MCF 10A (cell line): ENCODE measurements around the gene AGRP. TPM values are rescaled to one million over a fixed set of nuclear protein-coding genes. Genes with fewer than 3 reads are reported as not detected.

Source experiments
- BruUV-seq: library from RNA; stranded (reverse); fragments of 400-500 nt; replicated peaks from 2 replicates; lab custom pipeline; 2021; lab: Mats Ljungman, UMichigan
- CTCF ChIA-PET: fragments of 300-600 bp; sonication (Branson Sonifier 250); formaldehyde crosslinking; extraction: SDS; loops from one replicate; lab custom pipeline; 2021; ENCODE audit warnings: antibody characterized with exemption, inconsistent platforms; lab: Yijun Ruan, JAX
- POLR2A ChIA-PET: fragments of 300-600, 350-650 bp; sonication (Branson Sonifier 250); formaldehyde crosslinking; extraction: SDS; loops from one replicate; lab custom pipeline; 2020; ENCODE audit warnings: antibody characterized with exemption, inconsistent platforms; lab: Yijun Ruan, JAX
- DNase-seq: peaks from one replicate; pipeline ENCODE4 v3.0.0-alpha.2; 2018; ENCODE audit not compliant: unreplicated experiment
- H3K27ac Mint-ChIP-seq: one replicate; pipeline ENCODE4 v1.8.0; 2022; ENCODE audit warnings: mild to moderate bottlenecking, low read depth, mixed read lengths; ENCODE audit not compliant: unreplicated experiment
- H3K27me3 Mint-ChIP-seq: one replicate; pipeline ENCODE4 v1.8.0; 2022; ENCODE audit warnings: mixed read lengths; ENCODE audit not compliant: insufficient read depth, unreplicated experiment
- H3K36me3 Mint-ChIP-seq: one replicate; pipeline ENCODE4 v1.8.0; 2022; ENCODE audit warnings: mild to moderate bottlenecking, moderate library complexity, mixed read lengths; ENCODE audit not compliant: insufficient read depth, unreplicated experiment
- H3K4me1 Mint-ChIP-seq: one replicate; pipeline ENCODE4 v1.8.0; 2022; ENCODE audit warnings: mixed read lengths; ENCODE audit not compliant: insufficient read depth, unreplicated experiment
- H3K4me3 Mint-ChIP-seq: one replicate; pipeline ENCODE4 v1.8.0; 2022; ENCODE audit warnings: mild to moderate bottlenecking, moderate library complexity, mixed read lengths; ENCODE audit not compliant: unreplicated experiment
- H3K9me3 Mint-ChIP-seq: one replicate; pipeline ENCODE4 v1.8.0; 2022; ENCODE audit warnings: mixed read lengths; ENCODE audit not compliant: unreplicated experiment
- CTCF ChIP-seq: fragments of 200-600 bp; IDR thresholded peaks from one replicate; pipeline ENCODE4 v1.8.0; 2022; ENCODE audit warnings: antibody characterized with exemption, mild to moderate bottlenecking; ENCODE audit not compliant: unreplicated experiment
- intact Hi-C: fragments of 100-400 bp; cut with micrococcal nuclease; formaldehyde crosslinking; loops from 2 replicates; pipeline ENCODE4 v1.14.1; 2022
- total RNA-seq: library from RNA; stranded (reverse); gene quantifications from 2 replicates; pipeline ENCODE4 v1.2.3, GENCODE V29; 2022

Gene AGRP
- total RNA-seq, 1 experiment from 2014 or later = not detected

- TF ChIP-seq CTCF = no peak
- no peaks in the 10 kb centered on the region for H3K9me3 Mint-ChIP-seq
Observed at GRCh38 chr16:67459066-67459860, 24.1 kb downstream of the AGRP start.

GRCh38 chr16:67458121-67458641 is 25.2 kb downstream of the AGRP start:
- POLR2A ChIA-PET = no interaction called here
- Mint-ChIP-seq H3K27ac (peak overlapping the region; percentile 5), H3K27me3 (no peaks in the 10 kb centered on the region), H3K36me3 (peaks cover 31% of the 10 kb centered on the region), H3K4me3 (no peak overlapping the region), H3K4me1 (peaks cover 22% of the 10 kb centered on the region), H3K9me3 (no peaks in the 10 kb centered on the region)
- CTCF ChIA-PET = interaction anchor here (1.5 kb wide), 1 partner anchor 23 kb away, joined by 6 read pairs; no protein-coding TSS in a partner anchor
- no peak for TF ChIP-seq CTCF
- DNase-seq = no peak
- no TSS peak for BruUV-seq
- intact Hi-C loops = no loop called here

More at GRCh38 chr16:67459066-67459860, 24.1 kb downstream of the AGRP start:
- Mint-ChIP-seq H3K4me1 (peaks cover 22% of the 10 kb centered on the region), H3K27ac (peak overlapping the region; percentile 5), H3K36me3 (peaks cover 25% of the 10 kb centered on the region), H3K27me3 (no peaks in the 10 kb centered on the region), H3K4me3 (no peak overlapping the region)
- no peak for DNase-seq
- intact Hi-C loops = no loop called here
- ChIA-PET CTCF (interaction anchor here (1.5 kb wide), 1 partner anchor 24 kb away, joined by 6 read pairs; no protein-coding TSS in a partner anchor), POLR2A (no interaction called here)
- BruUV-seq = no TSS peak

- H3K4me1 Mint-ChIP-seq = peaks cover 22% of the 10 kb centered on the region
- CTCF ChIA-PET = interaction anchor here (1.5 to 2.1 kb wide), 2 partner anchors 8 to 22 kb away, joined by 6 to 12 read pairs; no protein-coding TSS in a partner anchor
- no peak for TF ChIP-seq CTCF
- no peaks in the 10 kb centered on the region for H3K27me3 Mint-ChIP-seq
- H3K27ac Mint-ChIP-seq = no peak overlapping the region
- POLR2A ChIA-PET = no interaction called here
- H3K9me3 Mint-ChIP-seq = no peaks in the 10 kb centered on the region
- intact Hi-C loops = no loop called here
- BruUV-seq = no TSS peak
- DNase-seq = no peak
- no peak overlapping the region for H3K4me3 Mint-ChIP-seq
- H3K36me3 Mint-ChIP-seq = peaks cover 31% of the 10 kb centered on the region
Observed at GRCh38 chr16:67457611-67458010, 25.7 kb downstream of the AGRP start.

GRCh38 chr16:67456391-67457081 is 26.8 kb downstream of the AGRP start:
- Mint-ChIP-seq H3K9me3 (no peaks in the 10 kb centered on the region), H3K4me1 (peaks cover 12% of the 10 kb centered on the region), H3K27ac (no peak overlapping the region), H3K4me3 (no peak overlapping the region), H3K27me3 (no peaks in the 10 kb centered on the region), H3K36me3 (peaks cover 30% of the 10 kb centered on the region)
- POLR2A ChIA-PET = interaction anchor here (0.6 to 1.2 kb wide), 2 partner anchors 15 to 21 kb away, joined by 3 read pairs; no protein-coding TSS in a partner anchor
- DNase-seq = peak; percentile 25
- peak; percentile 32 for TF ChIP-seq CTCF
- intact Hi-C loops = no loop called here
- CTCF ChIA-PET = interaction anchor here (0.6 to 2.1 kb wide), 7 partner anchors 9 to 184 kb away, joined by 3 to 12 read pairs (median 4); no protein-coding TSS in a partner anchor
- no TSS peak for BruUV-seq
